Lung (tissue), 12 donors: Measurements from ENCODE around the gene IZUMO3. TPM values are rescaled to one million over a fixed set of nuclear protein-coding genes. Genes with fewer than 3 reads are reported as not detected.

Source experiments
- ATAC-seq: fragments of 200-7000 bp; cut with Tn5 transposase; one replicate; pipeline ENCODE4 v1.9.1; 2020; ENCODE audit warnings: moderate number of reproducible peaks; ENCODE audit not compliant: insufficient read depth, low FRiP score
- DNase-seq, 3 donors: peaks; one replicate each; pipeline ENCODE4 v3.0.0-alpha.2; 2013 to 2017
- H3K27ac ChIP-seq, 2 donors: one replicate each; pipeline ENCODE4 v1.5.1; 2013; ENCODE audit warnings: mild to moderate bottlenecking in 2 of 2, moderate library complexity in 2 of 2, control low read depth in 1 of 2, inconsistent platforms in 1 of 2, low read depth in 1 of 2, low read length in 1 of 2
- H3K27me3 ChIP-seq, 3 donors: one replicate each; pipeline ENCODE4 v1.5.1; 2013; ENCODE audit warnings: low read length in 2 of 3; ENCODE audit not compliant: control insufficient read depth in 3 of 3, insufficient read depth in 3 of 3
- H3K36me3 ChIP-seq, 4 donors: one replicate each; pipeline ENCODE4 v1.5.1; 2013; ENCODE audit warnings: low read length in 4 of 4, mild to moderate bottlenecking in 1 of 4, moderate library complexity in 1 of 4; ENCODE audit not compliant: control insufficient read depth in 4 of 4, insufficient read depth in 4 of 4
- H3K4me1 ChIP-seq, 5 donors: one replicate each; pipeline ENCODE4 v1.5.1; 2013; ENCODE audit warnings: low read length in 5 of 5, mild to moderate bottlenecking in 2 of 5, moderate library complexity in 1 of 5; ENCODE audit not compliant: control insufficient read depth in 5 of 5, insufficient read depth in 5 of 5
- H3K4me3 ChIP-seq: one replicate; pipeline ENCODE4 v1.5.1; 2013; ENCODE audit warnings: mild to moderate bottlenecking, control low read depth, moderate library complexity
- H3K9ac ChIP-seq, 2 donors: one replicate each; pipeline ENCODE4 v1.5.1; 2013; ENCODE audit warnings: low read length in 2 of 2, control low read depth in 1 of 2; ENCODE audit not compliant: insufficient read depth in 1 of 2
- H3K9me3 ChIP-seq, 4 donors: one replicate each; pipeline ENCODE4 v1.5.1; 2013; ENCODE audit warnings: low read length in 3 of 4, mild to moderate bottlenecking in 1 of 4, moderate library complexity in 1 of 4; ENCODE audit not compliant: control insufficient read depth in 4 of 4, insufficient read depth in 3 of 4
- WGBS, 2 donors: extraction: QIAGEN DNeasy Blood & Tissue Kit; methylation state at CpG; one replicate each; pipeline ENCODE4 v1.1.7; 2013; 5-methylcytosine and 5-hydroxymethylcytosine counted together
- polyA plus RNA-seq, 2 donors: library from polyadenylated mRNA; stranded (reverse); fragments of 200-250 nt; gene quantifications; one replicate each; pipeline ENCODE4 v1.2.1, GENCODE V29; 2013
- total RNA-seq, 2 donors: library from RNA; depleted of rRNA in 1 of 2; stranded (reverse); fragments of >200 nt in 1 of 2; gene quantifications; one replicate each; pipeline ENCODE4 v1.2.1, GENCODE V29; 2014 to 2021
- TF ChIP-seq, protein P1 (sequence below): IDR thresholded peaks from 2 replicates; pipeline ENCODE4 v1.5.1; 2012; ENCODE audit warnings: mild to moderate bottlenecking; ENCODE audit errors: control extremely low read depth, extremely low read depth
- donor health status: control.
- donor health status: control.
- donor health status: Bipolar disorder and iron deficiency.
- donor health status: healthy.
- donor health status: DM: yes; HTN: yes; CAD: no.

IZUMO3 gene
- total and polyA plus RNA-seq, 4 donors, result not detected

DNA sequence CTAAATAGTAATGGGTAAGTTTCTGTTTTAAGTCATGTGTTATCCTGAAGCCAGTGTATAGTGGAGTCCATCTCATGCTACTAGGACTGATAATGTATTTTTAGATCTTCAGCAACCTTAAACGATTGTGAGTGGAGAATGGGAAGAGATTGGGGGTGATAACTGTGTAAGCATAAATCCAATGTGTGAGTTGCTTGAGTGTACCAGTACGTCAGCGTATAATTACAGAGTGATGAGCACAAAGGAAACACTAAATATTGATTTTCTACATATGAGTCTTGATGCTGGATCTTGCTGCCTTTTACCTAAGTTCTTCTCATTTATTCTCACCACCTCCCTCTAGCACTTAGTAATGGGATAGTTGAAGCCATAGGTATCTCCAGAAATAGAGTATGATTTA lies 16.3 kb upstream of the IZUMO3 start:
- no peak for ATAC-seq
- no peak overlapping the region for H3K9ac ChIP-seq
- no peaks in the 10 kb centered on the region for H3K36me3 ChIP-seq
- TF ChIP-seq, protein P1, sequence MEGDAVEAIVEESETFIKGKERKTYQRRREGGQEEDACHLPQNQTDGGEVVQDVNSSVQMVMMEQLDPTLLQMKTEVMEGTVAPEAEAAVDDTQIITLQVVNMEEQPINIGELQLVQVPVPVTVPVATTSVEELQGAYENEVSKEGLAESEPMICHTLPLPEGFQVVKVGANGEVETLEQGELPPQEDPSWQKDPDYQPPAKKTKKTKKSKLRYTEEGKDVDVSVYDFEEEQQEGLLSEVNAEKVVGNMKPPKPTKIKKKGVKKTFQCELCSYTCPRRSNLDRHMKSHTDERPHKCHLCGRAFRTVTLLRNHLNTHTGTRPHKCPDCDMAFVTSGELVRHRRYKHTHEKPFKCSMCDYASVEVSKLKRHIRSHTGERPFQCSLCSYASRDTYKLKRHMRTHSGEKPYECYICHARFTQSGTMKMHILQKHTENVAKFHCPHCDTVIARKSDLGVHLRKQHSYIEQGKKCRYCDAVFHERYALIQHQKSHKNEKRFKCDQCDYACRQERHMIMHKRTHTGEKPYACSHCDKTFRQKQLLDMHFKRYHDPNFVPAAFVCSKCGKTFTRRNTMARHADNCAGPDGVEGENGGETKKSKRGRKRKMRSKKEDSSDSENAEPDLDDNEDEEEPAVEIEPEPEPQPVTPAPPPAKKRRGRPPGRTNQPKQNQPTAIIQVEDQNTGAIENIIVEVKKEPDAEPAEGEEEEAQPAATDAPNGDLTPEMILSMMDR, result no peak
- DNase-seq, result no peak
- no peaks in the 10 kb centered on the region for H3K27me3 ChIP-seq
- no peaks in the 10 kb centered on the region for H3K4me1 ChIP-seq
- no peaks in the 10 kb centered on the region for H3K9me3 ChIP-seq
- H3K27ac ChIP-seq, result no peak overlapping the region
- H3K4me3 ChIP-seq, result no peak overlapping the region
- WGBS, 2 donors, result 88% methylated on average over 3 of the region's 3 CpGs

DNA sequence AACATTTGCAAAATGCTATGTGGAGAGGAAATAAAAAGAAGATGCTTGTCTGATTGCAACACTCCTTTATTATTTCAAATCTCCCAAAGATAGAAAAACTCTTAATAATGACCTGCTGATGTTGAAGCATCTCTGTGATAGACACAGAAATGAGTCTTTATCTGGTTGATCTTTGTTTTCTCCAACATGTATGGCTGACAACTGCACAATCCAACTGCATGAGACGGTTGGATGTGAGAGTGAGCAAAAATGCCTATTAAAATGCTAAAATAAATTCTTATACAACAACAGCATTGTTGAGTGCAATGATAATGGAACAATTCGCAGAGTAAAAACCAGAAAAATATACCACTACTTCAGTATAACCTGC lies 7.5 kb upstream of the IZUMO3 start:
- 86 to 91% methylated on average over 2 of the region's 2 CpGs for WGBS, 2 donors
- Histone ChIP-seq H3K9ac (no peak overlapping the region), H3K27ac (no peak overlapping the region), H3K27me3 (no peaks in the 10 kb centered on the region), H3K9me3 (peaks cover 0 to 4% (median 1%) of the 10 kb centered on the region in 4 donors), H3K4me1 (no peaks in the 10 kb centered on the region), H3K4me3 (no peak overlapping the region), H3K36me3 (no peaks in the 10 kb centered on the region)
- TF ChIP-seq, protein P1, result no peak
- ATAC-seq, result no peak
- no peak for DNase-seq

DNA sequence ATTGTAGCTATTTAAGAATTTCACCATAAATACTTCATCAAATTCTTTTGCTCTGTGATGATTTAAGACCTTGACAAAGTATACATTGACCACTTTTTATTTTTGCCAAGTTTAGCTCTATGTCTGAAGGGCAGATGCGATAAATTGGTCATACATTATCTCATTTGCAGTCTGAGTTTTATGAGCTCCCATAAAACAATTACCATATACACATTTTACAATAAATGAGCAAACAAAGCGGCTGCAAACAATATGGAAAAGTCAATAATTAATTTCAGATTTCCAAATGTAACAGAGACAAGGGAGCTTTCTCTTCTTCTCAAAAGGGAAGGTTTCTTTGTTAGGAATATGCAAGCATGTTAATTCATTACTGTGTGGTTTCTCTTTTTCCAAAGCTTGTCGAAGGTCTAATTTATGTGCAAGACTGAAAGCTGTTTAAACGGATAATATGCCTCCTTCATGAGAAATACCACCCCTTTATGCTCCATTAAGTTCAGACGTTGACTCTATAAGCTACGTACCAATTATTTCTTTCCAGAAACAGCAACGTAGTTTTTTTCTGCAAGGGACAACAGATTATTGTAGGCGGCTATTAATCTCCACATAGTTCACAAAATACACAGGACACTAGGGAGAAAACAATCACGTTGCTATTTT lies 7.0 kb upstream of the IZUMO3 start:
- Histone ChIP-seq H3K4me3 (no peak overlapping the region), H3K4me1 (no peaks in the 10 kb centered on the region), H3K27me3 (no peaks in the 10 kb centered on the region), H3K9me3 (peaks cover 0 to 4% (median 1%) of the 10 kb centered on the region in 4 donors), H3K27ac (no peak overlapping the region), H3K36me3 (no peaks in the 10 kb centered on the region), H3K9ac (no peak overlapping the region)
- ATAC-seq (no peak), DNase-seq (no peak)
- TF ChIP-seq, protein P1, result no peak
- 77 to 78% methylated on average over 9 of the region's 9 CpGs for WGBS, 2 donors

DNA sequence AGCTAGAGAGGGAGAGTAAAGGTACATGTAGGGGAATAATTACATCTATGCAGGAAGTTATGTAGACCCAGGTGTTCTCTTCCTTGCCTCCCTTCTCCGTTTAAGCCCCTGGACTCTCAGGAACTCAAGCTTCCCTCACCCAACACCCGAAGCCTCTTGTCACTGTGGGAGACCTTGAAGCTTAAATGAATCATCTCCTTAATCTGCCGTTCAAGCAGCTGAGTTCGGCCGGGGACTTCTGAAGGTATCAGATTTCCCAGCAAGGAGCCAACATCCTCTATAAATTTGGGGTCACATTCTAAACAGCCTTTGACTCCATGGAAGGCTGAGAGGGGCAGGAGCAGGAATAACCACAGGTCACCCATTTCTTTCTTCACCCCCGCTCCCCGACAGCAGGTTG lies 412 bp downstream of the IZUMO3 start:
- no peaks in the 10 kb centered on the region for H3K27me3 ChIP-seq
- peaks cover 0 to 3% (median 0%) of the 10 kb centered on the region in 4 donors for H3K9me3 ChIP-seq
- no peak for DNase-seq
- H3K4me3 ChIP-seq, result no peak overlapping the region
- no peak overlapping the region for H3K27ac ChIP-seq
- TF ChIP-seq, protein P1, result no peak
- H3K36me3 ChIP-seq, result no peaks in the 10 kb centered on the region
- H3K4me1 ChIP-seq, result no peaks in the 10 kb centered on the region
- no peak for ATAC-seq
- no peak overlapping the region for H3K9ac ChIP-seq
- WGBS, 2 donors, result 54 to 62% methylated on average over 7 of the region's 7 CpGs
